Endothelial cell of umbilical vein (primary cell): ENCODE results near the gene TMEM119. TPM values are rescaled to one million over a fixed set of nuclear protein-coding genes. Genes with fewer than 3 reads are reported as not detected.

ENCODE experiments used
- BruUV-seq: library from RNA; stranded (reverse); fragments of 400-500 nt; replicated peaks from 2 replicates; lab custom pipeline; 2021; lab: Mats Ljungman, UMichigan
- CTCF ChIA-PET: fragments of 300-600, 350-600 bp; sonication (Branson Sonifier 250); formaldehyde crosslinking; loops from one replicate; lab custom pipeline; 2021; ENCODE audit warnings: antibody characterized with exemption, inconsistent platforms; lab: Charles Lee
- POLR2A ChIA-PET: fragments of 300-600, 350-600 bp; sonication (Branson Sonifier 250); formaldehyde crosslinking; loops from one replicate; lab custom pipeline; 2021; ENCODE audit warnings: antibody characterized with exemption, inconsistent platforms; lab: Charles Lee
- DNase-seq: peaks from one replicate; pipeline ENCODE4 v3.0.0-alpha.2; 2011; ENCODE audit warnings: low read depth, low spot score
- FAIRE-seq: peaks from 2 replicates; lab custom pipeline; 2011; peaks lifted over from hg19 to GRCh38; lab: Jason Lieb, UNC
- H2AFZ ChIP-seq: 2 replicates; pipeline ENCODE4 v1.6.0; 2012; ENCODE audit warnings: low read depth, low read length, control low read depth, inconsistent platforms
- H3K27ac ChIP-seq: 2 replicates; pipeline ENCODE4 v1.5.1; 2011; ENCODE audit warnings: low read depth, mild to moderate bottlenecking, control low read depth, low read length, moderate library complexity; ENCODE audit not compliant: insufficient read depth
- H3K27me3 ChIP-seq, 2 experiments: 2 replicates each; pipeline versions ENCODE4 v1.6.0 to v1.6.1; 2011; ENCODE audit warnings: low read length in 2 of 2, mixed read lengths in 1 of 2; ENCODE audit not compliant: control insufficient read depth in 2 of 2, insufficient read depth in 2 of 2
- H3K36me3 ChIP-seq, 2 experiments: 2 replicates in 1 of 2; 3 replicates in 1 of 2; pipeline ENCODE4 v1.5.1; 2011; ENCODE audit warnings: low read length in 2 of 2, mild to moderate bottlenecking in 1 of 2, moderate library complexity in 1 of 2; ENCODE audit not compliant: control insufficient read depth in 2 of 2, insufficient read depth in 2 of 2; ENCODE audit errors: extremely low read depth in 1 of 2
- H3K4me1 ChIP-seq: 3 replicates; pipeline ENCODE4 v1.5.1; 2011; ENCODE audit warnings: mild to moderate bottlenecking, low read length; ENCODE audit not compliant: control insufficient read depth, insufficient read depth; ENCODE audit errors: extremely low read depth
- H3K4me2 ChIP-seq: 2 replicates; pipeline ENCODE4 v1.6.1; 2011; ENCODE audit warnings: low read length, control low read depth, mixed read lengths; ENCODE audit not compliant: insufficient read depth
- H3K4me3 ChIP-seq, 3 experiments: fragments of 200-600 bp in 1 of 3; sonication (generic), shearing (Covaris generic) in 1 of 3; replicated peaks in 1 of 3; 2 replicates each; pipeline ENCODE4 v1.5.1; 2011 to 2016; ENCODE audit warnings: control low read depth in 3 of 3, low read length in 3 of 3, mild to moderate bottlenecking in 2 of 3, inconsistent platforms in 1 of 3, low read depth in 1 of 3, moderate library complexity in 1 of 3; ENCODE audit not compliant: insufficient read depth in 1 of 3
- H3K79me2 ChIP-seq: 2 replicates; pipeline ENCODE4 v1.6.0; 2012; ENCODE audit warnings: low read length, inconsistent platforms; ENCODE audit not compliant: control insufficient read depth, insufficient read depth
- H3K9ac ChIP-seq: replicated peaks from 2 replicates; pipeline ENCODE3; 2011; ENCODE audit warnings: low read length, control low read depth; ENCODE audit not compliant: insufficient read depth; ENCODE audit errors: extremely low read depth
- H3K9me1 ChIP-seq: replicated peaks from 3 replicates; pipeline ENCODE4 v1.6.0; 2011; ENCODE audit warnings: mild to moderate bottlenecking, low read length; ENCODE audit not compliant: control insufficient read depth, insufficient read depth; ENCODE audit errors: extremely low read depth
- H3K9me3 ChIP-seq: replicated peaks from 2 replicates; pipeline ENCODE4 v1.5.1; 2012; ENCODE audit warnings: low read length, inconsistent platforms; ENCODE audit not compliant: control insufficient read depth, insufficient read depth
- H4K20me1 ChIP-seq: replicated peaks from 2 replicates; pipeline ENCODE3; 2011; ENCODE audit warnings: mild to moderate bottlenecking, low read length; ENCODE audit not compliant: control insufficient read depth, insufficient read depth; ENCODE audit errors: extremely low read depth
- CTCF ChIP-seq, 2 donors: IDR thresholded peaks; 1 replicate in 1 of 2; 2 replicates in 1 of 2; pipeline ENCODE4 v1.5.1; 2011; ENCODE audit warnings: low read length in 2 of 2, mild to moderate bottlenecking in 2 of 2, moderate library complexity in 2 of 2, control low read depth in 1 of 2, inconsistent platforms in 1 of 2, low read depth in 1 of 2; ENCODE audit not compliant: insufficient read depth in 1 of 2; ENCODE audit errors: extremely low read depth in 1 of 2
- EZH2 ChIP-seq: IDR thresholded peaks from 2 replicates; pipeline ENCODE4 v1.6.1; 2012; ENCODE audit warnings: borderline replicate concordance, low read depth, mild to moderate bottlenecking, moderate library complexity, low read length, inconsistent platforms; ENCODE audit not compliant: severe bottlenecking
- FOS ChIP-seq: IDR thresholded peaks from 2 replicates; pipeline ENCODE4 v1.6.1; 2011; ENCODE audit warnings: mild to moderate bottlenecking, low read length, moderate library complexity, borderline replicate concordance; ENCODE audit not compliant: insufficient read depth
- GATA2 ChIP-seq: IDR thresholded peaks from 2 replicates; pipeline ENCODE4 v1.7.0; 2011; ENCODE audit warnings: low read depth, mild to moderate bottlenecking, moderate library complexity, mixed read lengths, low read length; ENCODE audit not compliant: insufficient read length, insufficient read depth
- JUN ChIP-seq: IDR thresholded peaks from 2 replicates; pipeline ENCODE4 v1.6.1; 2011; ENCODE audit warnings: borderline replicate concordance, low read depth; ENCODE audit not compliant: insufficient read length, insufficient read depth
- MAX ChIP-seq: IDR thresholded peaks from 2 replicates; pipeline ENCODE4 v1.6.1; 2011; ENCODE audit not compliant: insufficient read depth, insufficient read length
- MYC ChIP-seq: IDR thresholded peaks from one replicate; pipeline ENCODE4 v1.6.1; 2011; ENCODE audit warnings: mild to moderate bottlenecking, low read depth, low read length
- POLR2A ChIP-seq: IDR thresholded peaks from 2 replicates; pipeline ENCODE4 v1.6.1; 2012; ENCODE audit warnings: low read depth, mild to moderate bottlenecking, control low read depth, low read length
- POLR2AphosphoS5 ChIP-seq: IDR thresholded peaks from 2 replicates; pipeline ENCODE4 v1.6.1; 2012; ENCODE audit warnings: low read depth, mild to moderate bottlenecking, control low read depth, low read length, moderate library complexity; ENCODE audit not compliant: insufficient read depth
- dilution Hi-C: fragments of 300-500 bp; cut with MboI; formaldehyde crosslinking; loops from one replicate; pipeline ENCODE4 v1.15.0; 2019; ENCODE audit warnings: low sequenced_read_pairs; ENCODE audit not compliant: extremely low pct_ligation_motif_present
- intact Hi-C: fragments of 100-400 bp; cut with micrococcal nuclease; formaldehyde crosslinking; loops from one replicate; pipeline ENCODE4 v1.10.0; 2022
- polyA plus RNA-seq, 4 experiments: library from polyadenylated mRNA; depleted of rRNA in 3 of 4; stranded (reverse) in 3 of 4; unstranded in 1 of 4; fragments of >200 nt; gene quantifications; 2 replicates each; pipeline versions ENCODE4 v1.2.1 to v1.2.3, GENCODE V29; 2011 to 2012; ENCODE audit warnings: missing spikeins in 1 of 4
- total RNA-seq: library from RNA; stranded (reverse); gene quantifications from 2 replicates; pipeline ENCODE4 v1.2.3, GENCODE V29; 2021

TMEM119 gene
- total and polyA plus RNA-seq, 2 donors (not counting 3 experiments of a cell fraction or from before 2014, with no cell fraction given) = not detected

- FAIRE-seq (no peak), DNase-seq (no peak)
- intact Hi-C loops (no loop called here), dilution Hi-C loops (no loop called here)
- POLR2A ChIA-PET = interaction anchor here (0.6 kb wide), 1 partner anchor 64 kb away, joined by 3 read pairs; no protein-coding TSS in a partner anchor
- H3K27me3 ChIP-seq = no peaks in the 10 kb centered on the region
- no peaks in the 10 kb centered on the region for H3K9me3 ChIP-seq
- no TSS peak for BruUV-seq
- no peaks in the 10 kb centered on the region for H3K36me3 ChIP-seq
- no peaks in the 10 kb centered on the region for H3K4me1 ChIP-seq
- H3K27ac ChIP-seq = no peak overlapping the region
- H4K20me1 ChIP-seq = no peaks in the 10 kb centered on the region
- TF ChIP-seq GATA2 (no peak), EZH2 (no peak), JUN (no peak), POLR2AphosphoS5 (no peak), MYC (no peak), MAX (no peak), CTCF (IDR thresholded peaks at IDR 0.05; ENCODE audit: extremely low read depth in 1 of 2, insufficient read depth in 1 of 2, low read depth in 1 of 2, low read length in 2 of 2) (no peak), POLR2A (no peak), FOS (no peak)
- H3K79me2 ChIP-seq = no peaks in the 10 kb centered on the region
- no peak overlapping the region for H3K9ac ChIP-seq
- H3K4me3 ChIP-seq = no peak overlapping the region
- H3K4me2 ChIP-seq = no peak overlapping the region
- CTCF ChIA-PET = no interaction called here
- no peak overlapping the region for H2AFZ ChIP-seq
- H3K9me1 ChIP-seq = no peaks in the 10 kb centered on the region
Measured at GRCh38 chr12:108598553-108599250, 818 bp upstream of the TMEM119 start.
